ENCODE data around the gene MINDY4.

DNA sequence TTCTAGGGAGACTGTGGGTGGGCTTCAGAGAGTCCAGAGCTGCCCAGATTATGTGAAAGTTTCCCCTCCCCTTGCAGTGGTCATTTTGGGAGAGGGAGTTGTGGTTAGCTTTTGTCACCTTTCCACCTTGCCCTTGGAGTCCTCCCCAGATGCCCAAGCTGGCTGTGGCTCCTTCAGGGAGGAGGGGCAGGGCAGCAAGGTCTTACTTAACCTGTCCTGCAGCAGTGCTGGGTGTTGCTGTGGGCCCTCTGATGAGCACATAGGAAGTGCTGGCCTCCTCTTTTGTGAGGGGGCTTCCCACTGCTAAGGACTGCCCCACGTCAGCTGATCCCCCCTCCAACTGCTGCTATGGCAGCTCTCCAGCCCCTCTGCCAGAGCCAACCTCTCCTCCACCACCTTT lies 122.8 kb downstream of the MINDY4 start:
- TF ChIP-seq, protein P1, sequence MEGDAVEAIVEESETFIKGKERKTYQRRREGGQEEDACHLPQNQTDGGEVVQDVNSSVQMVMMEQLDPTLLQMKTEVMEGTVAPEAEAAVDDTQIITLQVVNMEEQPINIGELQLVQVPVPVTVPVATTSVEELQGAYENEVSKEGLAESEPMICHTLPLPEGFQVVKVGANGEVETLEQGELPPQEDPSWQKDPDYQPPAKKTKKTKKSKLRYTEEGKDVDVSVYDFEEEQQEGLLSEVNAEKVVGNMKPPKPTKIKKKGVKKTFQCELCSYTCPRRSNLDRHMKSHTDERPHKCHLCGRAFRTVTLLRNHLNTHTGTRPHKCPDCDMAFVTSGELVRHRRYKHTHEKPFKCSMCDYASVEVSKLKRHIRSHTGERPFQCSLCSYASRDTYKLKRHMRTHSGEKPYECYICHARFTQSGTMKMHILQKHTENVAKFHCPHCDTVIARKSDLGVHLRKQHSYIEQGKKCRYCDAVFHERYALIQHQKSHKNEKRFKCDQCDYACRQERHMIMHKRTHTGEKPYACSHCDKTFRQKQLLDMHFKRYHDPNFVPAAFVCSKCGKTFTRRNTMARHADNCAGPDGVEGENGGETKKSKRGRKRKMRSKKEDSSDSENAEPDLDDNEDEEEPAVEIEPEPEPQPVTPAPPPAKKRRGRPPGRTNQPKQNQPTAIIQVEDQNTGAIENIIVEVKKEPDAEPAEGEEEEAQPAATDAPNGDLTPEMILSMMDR (IDR thresholded peaks at IDR 0.05; ENCODE audit: low read depth, low read length, missing input control) = no peak
- TF ChIP-seq RAD21 (IDR thresholded peaks at IDR 0.05) = no peak
- no peak for TF ChIP-seq TAF1 (conservative IDR thresholded peaks at IDR 0.05)
- TF ChIP-seq, protein P2, sequence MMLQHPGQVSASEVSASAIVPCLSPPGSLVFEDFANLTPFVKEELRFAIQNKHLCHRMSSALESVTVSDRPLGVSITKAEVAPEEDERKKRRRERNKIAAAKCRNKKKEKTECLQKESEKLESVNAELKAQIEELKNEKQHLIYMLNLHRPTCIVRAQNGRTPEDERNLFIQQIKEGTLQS (IDR thresholded peaks at IDR 0.05) = no peak
- no peak for TF ChIP-seq RXRA (IDR thresholded peaks at IDR 0.05)
- no peak for TF ChIP-seq HNF4G (IDR thresholded peaks at IDR 0.05)
- TF ChIP-seq, protein P3, sequence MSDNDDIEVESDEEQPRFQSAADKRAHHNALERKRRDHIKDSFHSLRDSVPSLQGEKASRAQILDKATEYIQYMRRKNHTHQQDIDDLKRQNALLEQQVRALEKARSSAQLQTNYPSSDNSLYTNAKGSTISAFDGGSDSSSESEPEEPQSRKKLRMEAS (IDR thresholded peaks at IDR 0.05) = no peak
- TF ChIP-seq, protein P4, sequence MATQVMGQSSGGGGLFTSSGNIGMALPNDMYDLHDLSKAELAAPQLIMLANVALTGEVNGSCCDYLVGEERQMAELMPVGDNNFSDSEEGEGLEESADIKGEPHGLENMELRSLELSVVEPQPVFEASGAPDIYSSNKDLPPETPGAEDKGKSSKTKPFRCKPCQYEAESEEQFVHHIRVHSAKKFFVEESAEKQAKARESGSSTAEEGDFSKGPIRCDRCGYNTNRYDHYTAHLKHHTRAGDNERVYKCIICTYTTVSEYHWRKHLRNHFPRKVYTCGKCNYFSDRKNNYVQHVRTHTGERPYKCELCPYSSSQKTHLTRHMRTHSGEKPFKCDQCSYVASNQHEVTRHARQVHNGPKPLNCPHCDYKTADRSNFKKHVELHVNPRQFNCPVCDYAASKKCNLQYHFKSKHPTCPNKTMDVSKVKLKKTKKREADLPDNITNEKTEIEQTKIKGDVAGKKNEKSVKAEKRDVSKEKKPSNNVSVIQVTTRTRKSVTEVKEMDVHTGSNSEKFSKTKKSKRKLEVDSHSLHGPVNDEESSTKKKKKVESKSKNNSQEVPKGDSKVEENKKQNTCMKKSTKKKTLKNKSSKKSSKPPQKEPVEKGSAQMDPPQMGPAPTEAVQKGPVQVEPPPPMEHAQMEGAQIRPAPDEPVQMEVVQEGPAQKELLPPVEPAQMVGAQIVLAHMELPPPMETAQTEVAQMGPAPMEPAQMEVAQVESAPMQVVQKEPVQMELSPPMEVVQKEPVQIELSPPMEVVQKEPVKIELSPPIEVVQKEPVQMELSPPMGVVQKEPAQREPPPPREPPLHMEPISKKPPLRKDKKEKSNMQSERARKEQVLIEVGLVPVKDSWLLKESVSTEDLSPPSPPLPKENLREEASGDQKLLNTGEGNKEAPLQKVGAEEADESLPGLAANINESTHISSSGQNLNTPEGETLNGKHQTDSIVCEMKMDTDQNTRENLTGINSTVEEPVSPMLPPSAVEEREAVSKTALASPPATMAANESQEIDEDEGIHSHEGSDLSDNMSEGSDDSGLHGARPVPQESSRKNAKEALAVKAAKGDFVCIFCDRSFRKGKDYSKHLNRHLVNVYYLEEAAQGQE (IDR thresholded peaks at IDR 0.05) = no peak
- no peak for TF ChIP-seq HNF4A (conservative IDR thresholded peaks at IDR 0.05)
- no peak for TF ChIP-seq YY1 (IDR thresholded peaks at IDR 0.05)
- TF ChIP-seq SP1 (IDR thresholded peaks at IDR 0.05) = no peak
